Activated T-helper 17 cell treated with anti-CD3 and anti-CD28 coated beads, Interleukin-2, amount 50 U/mL, for 72 hours (primary cell): ENCODE data around the gene NRXN3. TPM values are rescaled to one million over a fixed set of nuclear protein-coding genes. Genes with fewer than 3 reads are reported as not detected.
A peak's percentile ranks its signal among the peaks of the same experiment; 100 is the strongest.

ENCODE experiments used
- ATAC-seq: fragments of 150-1000 bp; cut with Tn5 transposase; replicated peaks from 2 replicates; pipeline ENCODE4 v1.10.0; 2021; ENCODE audit warnings: mild to moderate bottlenecking, moderate library complexity
- H3K27ac Mint-ChIP-seq: one replicate; pipeline ENCODE4 v1.8.0; 2022; ENCODE audit warnings: mixed read lengths
- H3K27me3 Mint-ChIP-seq: one replicate; pipeline ENCODE4 v1.8.0; 2022; ENCODE audit warnings: mixed read lengths
- H3K36me3 Mint-ChIP-seq: one replicate; pipeline ENCODE4 v1.8.0; 2022; ENCODE audit warnings: low read depth, mild to moderate bottlenecking, mixed read lengths
- H3K4me1 Mint-ChIP-seq: one replicate; pipeline ENCODE4 v1.8.0; 2022; ENCODE audit warnings: mixed read lengths
- H3K4me3 Mint-ChIP-seq: one replicate; pipeline ENCODE4 v1.8.0; 2022; ENCODE audit warnings: mild to moderate bottlenecking, mixed read lengths
- H3K9me3 Mint-ChIP-seq: one replicate; pipeline ENCODE4 v1.8.0; 2022; ENCODE audit warnings: mixed read lengths
- total RNA-seq, 2 donors: library from RNA; stranded (reverse); gene quantifications; one replicate each; pipeline ENCODE4 v1.2.3, GENCODE V29; 2022

Gene NRXN3
- total RNA-seq, 2 donors from 2014 or later: not detected

DNA sequence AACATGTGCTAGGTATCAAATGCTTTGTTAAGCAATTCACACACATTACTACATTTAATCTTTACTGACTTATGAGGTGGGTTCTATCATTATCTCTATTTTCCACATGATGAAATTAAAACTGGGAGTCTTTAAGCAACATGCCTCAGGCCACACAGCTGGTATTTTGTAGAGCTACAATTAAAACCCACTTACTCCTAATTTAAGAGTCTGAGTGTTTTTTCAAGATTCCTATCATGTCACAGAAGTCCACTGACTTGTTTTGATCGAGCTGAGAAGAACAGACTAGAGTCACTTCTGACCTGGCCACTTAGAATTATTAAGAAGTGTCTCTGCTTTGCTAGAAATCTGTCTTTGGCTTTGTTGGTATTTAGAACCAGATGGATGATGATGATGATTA, 670.7 kb downstream of the NRXN3 start:
- no peak overlapping the region for H3K27ac Mint-ChIP-seq
- H3K27me3 Mint-ChIP-seq: peaks cover 10% of the 10 kb centered on the region
- no peaks in the 10 kb centered on the region for H3K36me3 Mint-ChIP-seq
- H3K4me1 Mint-ChIP-seq: no peaks in the 10 kb centered on the region
- no peaks in the 10 kb centered on the region for H3K9me3 Mint-ChIP-seq
- no peak for ATAC-seq
- no peak overlapping the region for H3K4me3 Mint-ChIP-seq

DNA sequence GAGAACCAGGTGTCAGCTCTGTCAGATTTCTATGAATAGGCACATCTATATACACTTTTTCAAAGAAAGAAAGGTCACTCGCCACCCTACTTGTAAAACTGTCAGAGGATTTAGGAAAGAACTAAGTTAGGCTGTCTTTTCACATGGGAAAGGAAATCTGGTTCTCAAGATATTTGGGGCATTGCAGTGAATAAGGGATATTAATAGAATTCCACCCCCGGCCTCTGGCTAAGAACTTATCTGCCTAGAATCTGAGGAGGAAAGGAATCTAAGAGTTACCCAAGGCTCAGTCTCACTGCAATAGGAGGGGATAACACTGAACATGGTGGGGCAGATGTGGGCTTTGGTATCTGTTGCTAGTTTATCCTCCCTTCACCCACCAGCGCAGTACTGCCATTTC, 677.6 kb downstream of the NRXN3 start:
- Mint-ChIP-seq H3K27me3 (peaks cover 8% of the 10 kb centered on the region), H3K36me3 (no peaks in the 10 kb centered on the region), H3K9me3 (no peaks in the 10 kb centered on the region), H3K4me3 (no peak overlapping the region), H3K4me1 (no peaks in the 10 kb centered on the region), H3K27ac (no peak overlapping the region)
- ATAC-seq: no peak

DNA sequence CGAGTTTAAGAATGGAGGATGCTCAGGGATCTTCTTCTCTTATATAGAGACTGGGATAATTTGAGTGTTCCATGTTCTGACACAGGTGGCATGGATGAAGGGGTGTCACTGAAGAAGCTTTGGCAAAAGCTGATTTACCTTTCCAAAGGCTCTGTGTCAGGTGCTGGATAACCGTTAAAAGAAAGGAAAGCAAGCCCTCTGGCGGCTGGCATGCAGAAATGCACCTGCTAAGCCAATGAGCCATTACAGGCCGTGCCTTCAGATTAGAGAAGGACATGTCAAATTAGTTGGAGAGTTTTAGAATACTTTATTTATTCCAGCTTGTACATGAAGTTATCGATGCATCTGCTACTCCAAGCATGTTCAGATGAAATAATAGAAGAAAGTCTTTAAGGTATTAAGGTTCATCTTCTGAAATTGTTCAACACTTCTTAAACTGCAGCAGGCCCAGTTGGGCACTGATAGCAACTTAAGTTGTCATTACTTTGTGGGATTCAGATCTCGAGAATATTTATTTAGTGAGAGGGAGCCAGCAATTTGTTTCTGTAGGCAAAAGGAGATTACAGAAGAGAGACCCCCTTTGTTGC, 678.2 kb downstream of the NRXN3 start:
- Mint-ChIP-seq H3K9me3 (no peaks in the 10 kb centered on the region), H3K36me3 (no peaks in the 10 kb centered on the region), H3K27ac (no peak overlapping the region), H3K4me1 (no peaks in the 10 kb centered on the region), H3K4me3 (no peak overlapping the region), H3K27me3 (peaks cover 8% of the 10 kb centered on the region)
- ATAC-seq: peak; percentile 38

DNA sequence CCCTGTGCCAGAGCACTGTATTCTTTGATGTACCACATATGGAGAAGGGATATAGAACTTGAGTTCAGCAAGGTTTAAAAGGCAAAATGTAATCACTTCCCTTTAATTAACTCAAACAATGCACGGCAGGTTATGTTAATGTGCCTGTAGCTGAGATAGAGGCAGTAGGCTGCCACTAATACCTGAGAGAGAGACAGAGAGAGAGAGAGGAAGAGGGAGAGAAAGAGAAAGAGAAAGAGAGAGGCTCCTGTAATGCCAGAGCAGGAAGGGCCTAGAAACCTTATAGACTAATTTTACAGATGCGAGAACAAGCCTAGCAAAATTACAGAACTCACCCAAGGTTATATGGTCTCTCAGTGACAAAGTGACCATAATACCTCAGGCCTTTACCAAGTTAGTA, 679.8 kb downstream of the NRXN3 start:
- Mint-ChIP-seq H3K27ac (no peak overlapping the region), H3K27me3 (peaks cover 4% of the 10 kb centered on the region), H3K4me3 (no peak overlapping the region), H3K4me1 (no peaks in the 10 kb centered on the region), H3K9me3 (no peaks in the 10 kb centered on the region), H3K36me3 (no peaks in the 10 kb centered on the region)
- no peak for ATAC-seq

DNA sequence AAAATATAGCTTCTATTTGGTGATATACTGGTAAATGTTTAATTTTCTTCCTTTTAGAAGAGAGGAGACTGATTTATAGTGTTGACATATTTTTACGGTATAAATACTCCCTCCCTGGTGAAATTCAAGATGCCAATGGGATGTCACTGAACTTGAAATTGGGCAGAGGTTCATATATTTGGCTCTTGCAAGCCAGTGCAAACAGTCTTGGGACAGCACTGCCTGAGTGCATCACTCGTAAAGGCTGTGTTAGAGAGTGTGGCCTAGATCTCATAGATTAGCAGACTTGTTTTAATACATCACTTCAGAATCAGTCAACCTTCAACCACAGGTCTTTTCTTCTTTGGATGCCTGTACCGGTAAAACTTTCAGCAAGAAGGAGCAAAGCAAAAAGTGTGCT, 681.0 kb downstream of the NRXN3 start:
- H3K4me1 Mint-ChIP-seq: no peaks in the 10 kb centered on the region
- peaks cover 4% of the 10 kb centered on the region for H3K27me3 Mint-ChIP-seq
- no peaks in the 10 kb centered on the region for H3K9me3 Mint-ChIP-seq
- H3K27ac Mint-ChIP-seq: no peak overlapping the region
- H3K36me3 Mint-ChIP-seq: no peaks in the 10 kb centered on the region
- ATAC-seq: no peak
- H3K4me3 Mint-ChIP-seq: no peak overlapping the region

DNA sequence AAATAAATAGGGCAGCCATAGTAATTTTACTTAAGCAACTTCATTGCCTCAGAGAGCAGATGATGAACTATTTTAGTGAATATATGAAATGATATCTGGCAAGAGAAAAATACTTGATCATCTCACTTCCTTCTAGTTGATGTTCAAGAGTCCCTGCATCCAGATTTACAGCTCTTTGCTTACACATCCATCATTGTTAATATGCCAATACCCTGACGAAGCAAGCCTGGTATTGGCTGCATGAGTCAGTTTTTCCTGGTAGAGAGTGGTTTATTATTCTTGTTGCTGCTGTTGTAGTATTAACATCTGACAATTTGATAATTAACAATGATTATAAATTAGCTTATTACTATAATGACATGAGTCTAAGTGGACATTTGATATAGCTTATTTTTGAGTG, 681.9 kb downstream of the NRXN3 start:
- Mint-ChIP-seq H3K36me3 (no peaks in the 10 kb centered on the region), H3K27ac (no peak overlapping the region), H3K27me3 (no peaks in the 10 kb centered on the region), H3K4me1 (no peaks in the 10 kb centered on the region), H3K9me3 (no peaks in the 10 kb centered on the region), H3K4me3 (no peak overlapping the region)
- ATAC-seq: no peak

DNA sequence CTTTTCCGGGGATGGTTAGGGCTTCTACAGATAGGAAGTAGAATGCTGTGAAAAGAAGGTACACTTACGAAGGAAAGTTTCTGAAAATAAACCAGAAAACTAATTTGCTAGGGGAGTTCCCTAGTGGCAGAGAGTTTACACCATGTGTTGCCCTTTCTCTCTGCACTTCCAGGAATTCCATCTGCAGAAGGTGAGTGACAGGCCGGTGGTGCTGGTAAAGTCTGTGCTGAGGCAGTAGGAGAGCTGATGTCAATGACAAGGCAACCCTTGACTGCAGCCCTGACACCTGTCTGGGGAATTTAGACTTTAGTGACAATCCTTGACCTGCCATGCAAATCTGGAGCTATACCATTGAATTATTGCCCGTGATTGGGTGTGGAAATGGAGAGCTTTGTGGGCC, 687.8 kb downstream of the NRXN3 start:
- ATAC-seq: no peak
- Mint-ChIP-seq H3K27me3 (peaks cover 3% of the 10 kb centered on the region), H3K36me3 (no peaks in the 10 kb centered on the region), H3K27ac (no peak overlapping the region), H3K9me3 (no peaks in the 10 kb centered on the region), H3K4me3 (no peak overlapping the region), H3K4me1 (no peaks in the 10 kb centered on the region)

DNA sequence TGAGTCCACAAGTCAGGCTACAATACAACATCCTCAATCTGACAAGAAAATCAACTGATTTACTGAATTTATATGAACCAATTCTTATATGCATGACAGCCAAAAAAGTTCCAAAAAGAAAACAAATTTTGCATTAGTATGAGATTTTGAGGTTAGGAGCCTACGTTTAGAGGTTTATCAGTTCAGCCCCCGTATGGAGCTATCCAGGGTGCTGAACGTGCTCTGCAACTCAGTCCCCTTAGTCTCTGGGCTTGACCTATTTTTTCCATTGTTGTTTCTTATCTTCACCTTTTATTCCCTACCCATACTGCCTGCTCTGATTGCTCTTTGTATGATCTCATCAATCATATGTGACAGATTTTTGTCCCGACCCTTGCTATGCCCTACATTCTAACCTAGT, 693.0 kb downstream of the NRXN3 start:
- Mint-ChIP-seq H3K27ac (no peak overlapping the region), H3K4me3 (no peak overlapping the region), H3K9me3 (no peaks in the 10 kb centered on the region), H3K36me3 (no peaks in the 10 kb centered on the region), H3K27me3 (no peaks in the 10 kb centered on the region), H3K4me1 (no peaks in the 10 kb centered on the region)
- no peak for ATAC-seq

DNA sequence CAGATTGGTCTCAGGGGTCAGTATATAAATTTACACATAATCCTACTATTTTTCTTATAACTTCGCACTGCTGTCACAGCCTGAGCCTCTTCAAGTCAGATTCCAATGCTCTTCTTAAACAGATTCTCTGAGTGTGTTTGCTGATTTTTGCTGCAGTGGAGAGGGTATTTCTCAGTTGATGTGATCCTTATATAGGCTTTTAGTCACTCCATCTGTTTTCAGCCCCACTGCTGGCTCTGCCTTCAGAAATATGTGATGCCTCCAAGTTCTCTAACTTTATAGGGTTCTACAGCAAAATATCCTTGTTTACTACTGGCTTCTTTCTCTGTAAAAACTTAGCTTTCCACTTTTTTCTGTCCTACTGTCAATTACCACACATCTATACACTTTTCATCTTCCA, 702.7 kb downstream of the NRXN3 start:
- no peaks in the 10 kb centered on the region for H3K36me3 Mint-ChIP-seq
- no peaks in the 10 kb centered on the region for H3K9me3 Mint-ChIP-seq
- no peaks in the 10 kb centered on the region for H3K4me1 Mint-ChIP-seq
- H3K27ac Mint-ChIP-seq: no peak overlapping the region
- no peaks in the 10 kb centered on the region for H3K27me3 Mint-ChIP-seq
- no peak for ATAC-seq
- H3K4me3 Mint-ChIP-seq: no peak overlapping the region

DNA sequence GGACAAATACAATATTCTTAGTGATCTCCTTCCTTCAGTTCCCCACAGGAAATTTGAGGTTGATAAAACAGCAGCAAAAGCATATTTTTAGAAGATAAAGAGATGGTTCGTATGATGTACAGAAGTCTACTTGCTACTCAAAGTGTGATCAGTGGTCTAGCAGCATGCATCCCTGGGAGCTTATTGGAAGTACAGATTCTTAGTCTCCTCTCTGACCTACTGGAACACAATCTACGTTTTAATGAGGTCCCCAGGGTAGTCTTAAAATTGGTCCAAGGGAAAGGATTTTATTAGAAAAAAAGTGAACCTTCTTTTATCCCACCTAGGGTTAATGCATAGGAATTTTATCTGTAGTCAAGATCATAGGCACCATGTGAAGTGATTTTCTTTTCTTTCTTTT, 703.4 kb downstream of the NRXN3 start:
- ATAC-seq: no peak
- no peak overlapping the region for H3K4me3 Mint-ChIP-seq

DNA sequence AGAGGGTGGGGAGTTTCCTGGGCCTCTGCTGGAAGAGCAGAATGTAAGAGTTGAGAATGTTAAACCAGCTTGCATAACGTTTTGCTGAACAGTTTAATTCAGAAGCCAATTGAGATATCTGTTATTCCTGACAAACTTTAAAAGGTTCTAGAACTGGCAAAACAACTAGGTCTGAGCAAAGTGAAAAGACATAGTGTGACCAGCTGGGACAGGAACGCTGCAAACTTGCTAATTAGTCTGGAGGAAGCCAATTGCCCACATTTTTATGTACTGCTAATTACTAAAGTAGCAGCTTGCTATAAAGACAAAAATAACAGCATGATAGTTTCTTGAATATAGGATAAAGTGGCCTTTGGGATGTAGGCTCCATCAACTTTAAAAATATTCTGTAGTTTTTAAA, 704.9 kb downstream of the NRXN3 start:
- H3K27ac Mint-ChIP-seq: no peak overlapping the region
- ATAC-seq: no peak
- H3K36me3 Mint-ChIP-seq: no peaks in the 10 kb centered on the region
- H3K4me1 Mint-ChIP-seq: no peaks in the 10 kb centered on the region
- H3K4me3 Mint-ChIP-seq: no peak overlapping the region
- no peaks in the 10 kb centered on the region for H3K27me3 Mint-ChIP-seq
- no peaks in the 10 kb centered on the region for H3K9me3 Mint-ChIP-seq

More for the DNA sequence above, 703.4 kb downstream of the NRXN3 start:
- H3K9me3 Mint-ChIP-seq: no peaks in the 10 kb centered on the region
- H3K27me3 Mint-ChIP-seq: no peaks in the 10 kb centered on the region
- no peaks in the 10 kb centered on the region for H3K4me1 Mint-ChIP-seq
- no peaks in the 10 kb centered on the region for H3K36me3 Mint-ChIP-seq
- no peak overlapping the region for H3K27ac Mint-ChIP-seq

DNA sequence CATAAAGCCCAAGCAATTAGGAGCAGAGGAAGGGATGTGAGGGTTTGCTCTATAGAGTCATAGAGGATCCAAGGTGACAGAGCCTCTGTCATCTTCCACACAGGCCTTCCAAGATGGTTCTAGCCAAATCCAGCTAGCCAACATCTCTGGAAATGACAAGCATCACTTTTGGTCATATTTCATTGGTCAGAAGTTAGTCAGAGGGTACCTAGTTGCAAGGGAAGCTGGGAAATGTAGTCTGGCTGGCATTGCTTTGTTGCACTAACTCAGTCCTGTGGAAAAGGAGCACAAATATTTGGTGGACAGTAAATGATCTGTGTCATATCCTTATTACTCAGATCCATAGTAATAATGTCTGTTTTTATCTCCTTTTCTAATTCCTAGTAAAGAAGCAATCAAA, 715.7 kb downstream of the NRXN3 start:
- H3K4me1 Mint-ChIP-seq: no peaks in the 10 kb centered on the region
- H3K27ac Mint-ChIP-seq: no peak overlapping the region
- H3K36me3 Mint-ChIP-seq: no peaks in the 10 kb centered on the region

DNA sequence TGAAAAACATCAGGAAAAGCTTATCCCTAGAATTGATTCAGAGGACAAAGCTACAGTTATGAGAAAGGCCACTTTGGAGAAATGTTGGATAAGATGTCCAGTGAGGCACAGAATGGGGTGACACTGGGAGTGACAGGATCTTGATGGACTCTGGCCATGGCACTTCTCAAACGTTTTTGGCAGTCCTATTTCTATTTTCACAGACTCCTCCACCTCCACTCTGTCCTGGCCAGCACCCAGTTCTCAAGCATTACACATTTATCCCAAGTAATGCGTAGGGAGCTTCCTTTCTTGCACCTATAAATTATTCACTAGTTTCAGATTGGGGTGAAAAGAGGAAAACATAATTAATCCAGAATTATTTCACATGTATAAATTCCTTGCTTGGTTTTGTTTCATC, 727.3 kb downstream of the NRXN3 start:
- Mint-ChIP-seq H3K27ac (no peak overlapping the region), H3K36me3 (no peaks in the 10 kb centered on the region), H3K4me1 (no peaks in the 10 kb centered on the region), H3K4me3 (no peak overlapping the region), H3K27me3 (peaks cover 3% of the 10 kb centered on the region), H3K9me3 (peaks cover 4% of the 10 kb centered on the region)
- ATAC-seq: no peak

More for the DNA sequence above, 715.7 kb downstream of the NRXN3 start:
- no peak for ATAC-seq
- Mint-ChIP-seq H3K4me3 (no peak overlapping the region), H3K9me3 (peaks cover 6% of the 10 kb centered on the region), H3K27me3 (peaks cover 9% of the 10 kb centered on the region)

DNA sequence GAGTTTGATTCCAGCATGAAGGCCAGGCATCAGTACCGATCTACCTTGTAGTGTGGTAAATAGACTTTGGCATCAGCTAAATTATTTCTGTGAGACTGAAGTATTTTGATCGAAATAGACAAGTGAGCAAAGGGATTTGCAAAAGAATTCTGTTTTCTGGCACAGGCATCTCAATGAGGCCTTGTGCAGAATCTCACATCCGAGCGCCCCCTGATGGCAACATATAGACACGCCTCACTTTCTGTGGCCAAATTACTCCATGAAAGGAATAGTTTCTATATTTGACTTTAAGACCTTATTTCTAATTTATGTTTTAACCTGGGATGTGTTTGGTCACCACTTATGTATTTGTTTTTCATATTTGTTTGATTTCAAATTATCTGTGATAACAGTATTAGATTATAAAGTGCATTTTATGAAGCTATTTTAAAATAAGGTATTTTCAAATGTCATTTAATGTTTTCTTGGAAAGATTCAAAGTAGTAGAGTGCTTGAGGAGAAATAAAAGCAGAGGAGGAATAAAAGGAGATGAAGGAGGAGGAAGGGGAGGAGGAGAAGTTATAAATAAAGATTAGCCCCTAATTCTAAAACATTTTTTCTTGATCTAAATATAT, 731.9 kb downstream of the NRXN3 start:
- Mint-ChIP-seq H3K9me3 (no peaks in the 10 kb centered on the region), H3K36me3 (no peaks in the 10 kb centered on the region)

DNA sequence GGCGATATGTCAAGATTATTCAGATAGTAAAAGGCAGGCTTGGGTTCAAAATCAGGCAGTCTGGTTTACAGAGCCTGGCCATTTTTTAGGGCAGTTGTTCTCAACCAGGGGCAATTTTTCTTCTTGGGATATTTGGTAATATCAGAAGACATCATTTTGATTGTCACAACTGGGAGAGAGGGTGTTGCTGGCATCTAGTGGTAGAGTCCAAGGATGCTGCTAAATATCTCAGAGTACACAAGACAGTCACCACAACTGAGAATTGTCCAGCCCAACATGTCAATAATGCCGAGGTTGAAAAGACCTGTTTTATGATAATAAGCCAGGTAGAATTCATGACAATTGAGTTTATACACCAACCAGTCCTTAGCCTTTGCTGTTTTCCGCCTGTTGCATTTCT, 733.9 kb downstream of the NRXN3 start:
- no peak for ATAC-seq
- Mint-ChIP-seq H3K27me3 (peaks cover 3% of the 10 kb centered on the region), H3K9me3 (no peaks in the 10 kb centered on the region), H3K4me1 (no peaks in the 10 kb centered on the region), H3K4me3 (no peak overlapping the region), H3K27ac (no peak overlapping the region), H3K36me3 (no peaks in the 10 kb centered on the region)

More for the DNA sequence above, 731.9 kb downstream of the NRXN3 start:
- Mint-ChIP-seq H3K27ac (no peak overlapping the region), H3K4me1 (no peaks in the 10 kb centered on the region), H3K27me3 (peaks cover 3% of the 10 kb centered on the region), H3K4me3 (no peak overlapping the region)
- ATAC-seq: no peak

DNA sequence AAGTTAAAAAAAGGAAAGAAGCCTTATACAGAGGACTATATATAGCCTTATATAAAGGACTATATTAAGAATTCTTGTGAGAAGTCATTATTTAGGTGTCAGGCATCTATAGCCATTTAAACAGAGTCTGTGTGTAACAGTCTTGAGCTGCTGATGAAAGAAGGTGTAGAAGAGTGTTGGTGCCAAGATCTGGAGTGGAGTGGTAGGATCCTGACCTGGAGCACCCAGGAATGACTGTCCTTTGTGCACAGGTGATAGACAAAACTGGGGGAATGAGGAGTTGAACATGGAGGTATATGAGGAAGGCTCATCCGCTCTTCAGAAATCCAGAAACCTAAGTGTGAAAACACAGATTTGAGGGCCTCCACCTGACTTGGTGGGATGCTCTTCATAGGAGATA, 747.3 kb downstream of the NRXN3 start:
- H3K9me3 Mint-ChIP-seq: peaks cover 13% of the 10 kb centered on the region
- H3K27ac Mint-ChIP-seq: no peak overlapping the region
- H3K4me1 Mint-ChIP-seq: no peaks in the 10 kb centered on the region
- ATAC-seq: no peak
- peaks cover 15% of the 10 kb centered on the region for H3K27me3 Mint-ChIP-seq
- no peak overlapping the region for H3K4me3 Mint-ChIP-seq
- H3K36me3 Mint-ChIP-seq: no peaks in the 10 kb centered on the region
